ENCODE measurements around the gene IGFBP6.

The IGFBP6 gene, protein sequence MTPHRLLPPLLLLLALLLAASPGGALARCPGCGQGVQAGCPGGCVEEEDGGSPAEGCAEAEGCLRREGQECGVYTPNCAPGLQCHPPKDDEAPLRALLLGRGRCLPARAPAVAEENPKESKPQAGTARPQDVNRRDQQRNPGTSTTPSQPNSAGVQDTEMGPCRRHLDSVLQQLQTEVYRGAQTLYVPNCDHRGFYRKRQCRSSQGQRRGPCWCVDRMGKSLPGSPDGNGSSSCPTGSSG

GRCh38 chr12:53097564-53098353 lies at the start of gene IGFBP6:
IGFBP6 (plus strand) TSS chr12:53097667; CDS start chr12:53097718, 51 bp downstream.
- peak; percentile 69 for DNase-seq

- no peak for DNase-seq
Observed at GRCh38 chr12:53048033-53048779, 49.3 kb upstream of the IGFBP6 start.

GRCh38 chr12:53048780-53049401 lies 48.6 kb upstream of the IGFBP6 start:
- no peak for DNase-seq

DNA sequence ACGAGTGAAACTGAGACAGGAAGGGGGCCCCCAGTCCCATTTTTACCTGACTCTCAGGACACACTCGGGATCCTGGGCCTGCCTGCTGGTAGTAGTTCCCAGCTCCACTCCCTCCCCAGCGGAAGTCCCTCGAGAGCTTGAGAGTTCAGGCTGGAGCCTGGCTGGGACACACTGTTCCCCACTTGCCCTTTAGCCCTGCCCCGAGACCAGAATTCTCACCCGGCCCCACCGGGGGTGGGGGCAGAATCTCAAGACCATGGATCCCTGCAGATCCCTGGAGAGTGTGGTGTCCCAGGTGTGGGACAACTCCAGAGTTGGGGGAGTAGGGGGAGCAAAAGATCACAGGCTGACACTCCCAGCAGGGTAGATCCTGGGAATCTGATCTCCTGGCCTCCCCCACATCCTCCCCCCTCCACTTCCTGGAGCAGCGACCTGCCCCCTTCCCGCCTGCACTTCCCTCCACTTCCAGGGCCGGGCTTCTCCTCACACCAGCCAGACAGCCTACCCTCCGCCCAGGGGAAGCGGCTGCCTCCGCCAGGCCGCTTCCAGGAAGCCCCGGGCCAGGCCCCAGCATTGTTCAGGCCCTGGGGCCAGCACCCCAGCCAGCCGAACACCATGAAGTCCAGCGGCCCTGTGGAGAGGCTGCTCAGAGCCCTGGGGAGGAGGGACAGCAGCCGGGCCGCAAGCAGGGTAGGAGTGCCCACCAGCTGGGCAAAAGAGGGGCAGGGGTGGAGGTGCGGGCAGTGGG lies 47.7 kb upstream of the IGFBP6 start, which contains the start of gene TNS2:
Gene TNS2 (plus strand): TSS at position 495 of the 748 bp plus-strand sequence. CDS start 121 bp downstream, at position 616.
- DNase-seq: no peak

DNA sequence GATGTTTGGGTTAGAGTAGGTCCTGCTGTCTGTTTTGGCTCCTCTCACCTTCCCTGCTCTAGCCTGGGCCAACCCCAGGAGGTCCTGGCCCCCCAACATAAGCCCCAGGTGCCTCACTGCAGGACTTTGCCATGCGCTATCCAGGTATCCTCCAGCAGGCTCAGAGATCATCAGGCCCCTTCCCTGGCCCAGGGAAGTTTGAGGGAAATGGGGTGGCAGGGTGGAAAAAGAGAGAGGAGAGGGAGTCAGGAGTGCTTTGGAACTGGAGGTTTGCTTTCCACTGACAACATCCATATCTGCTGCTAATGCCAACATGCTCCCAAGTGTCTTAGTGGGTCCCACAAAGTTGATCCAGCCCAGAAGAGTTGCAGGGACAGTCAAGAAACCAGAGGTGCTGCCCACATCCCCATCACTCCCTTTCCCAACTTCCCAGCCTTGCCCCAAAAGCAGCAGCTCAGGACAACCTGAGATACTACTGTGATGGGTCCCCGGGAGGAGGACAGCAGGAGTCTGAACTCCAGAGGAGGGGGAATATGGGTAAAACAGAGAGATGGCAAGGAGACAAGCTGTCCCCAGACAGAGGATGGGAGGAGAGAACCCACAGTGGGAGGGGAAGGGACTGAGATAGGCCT lies 46.9 kb upstream of the IGFBP6 start:
- DNase-seq: no peak

GRCh38 chr12:53051058-53051880 lies 46.2 kb upstream of the IGFBP6 start:
- no peak for DNase-seq

DNA sequence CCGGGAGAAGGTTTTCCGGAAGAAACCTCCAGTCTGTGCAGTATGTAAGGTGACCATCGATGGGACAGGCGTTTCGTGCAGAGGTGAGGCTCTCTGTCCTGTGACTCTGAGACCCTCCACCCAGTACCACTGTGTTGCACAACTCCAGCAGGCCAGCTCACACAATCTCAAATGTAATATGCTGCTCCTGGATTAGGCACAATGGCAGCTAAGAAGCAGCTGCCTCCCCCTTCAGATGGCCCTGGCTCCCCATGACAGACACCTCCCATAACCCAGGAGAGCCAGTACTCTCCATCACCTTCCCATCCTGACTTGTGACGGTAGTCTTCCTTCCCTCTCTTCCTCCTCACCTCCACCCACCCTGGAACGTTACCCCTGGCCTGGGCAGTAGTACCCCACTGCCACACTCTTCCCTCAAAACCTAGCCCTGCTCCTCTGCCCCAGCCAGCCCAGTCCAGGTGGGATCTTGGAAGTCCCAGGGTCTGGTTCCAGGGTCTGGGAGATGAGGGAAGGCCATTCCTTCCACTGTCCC lies 45.5 kb upstream of the IGFBP6 start:
- no peak for DNase-seq

- peak; percentile 40 for DNase-seq
Observed at GRCh38 chr12:53052419-53053217, 44.8 kb upstream of the IGFBP6 start.

DNA sequence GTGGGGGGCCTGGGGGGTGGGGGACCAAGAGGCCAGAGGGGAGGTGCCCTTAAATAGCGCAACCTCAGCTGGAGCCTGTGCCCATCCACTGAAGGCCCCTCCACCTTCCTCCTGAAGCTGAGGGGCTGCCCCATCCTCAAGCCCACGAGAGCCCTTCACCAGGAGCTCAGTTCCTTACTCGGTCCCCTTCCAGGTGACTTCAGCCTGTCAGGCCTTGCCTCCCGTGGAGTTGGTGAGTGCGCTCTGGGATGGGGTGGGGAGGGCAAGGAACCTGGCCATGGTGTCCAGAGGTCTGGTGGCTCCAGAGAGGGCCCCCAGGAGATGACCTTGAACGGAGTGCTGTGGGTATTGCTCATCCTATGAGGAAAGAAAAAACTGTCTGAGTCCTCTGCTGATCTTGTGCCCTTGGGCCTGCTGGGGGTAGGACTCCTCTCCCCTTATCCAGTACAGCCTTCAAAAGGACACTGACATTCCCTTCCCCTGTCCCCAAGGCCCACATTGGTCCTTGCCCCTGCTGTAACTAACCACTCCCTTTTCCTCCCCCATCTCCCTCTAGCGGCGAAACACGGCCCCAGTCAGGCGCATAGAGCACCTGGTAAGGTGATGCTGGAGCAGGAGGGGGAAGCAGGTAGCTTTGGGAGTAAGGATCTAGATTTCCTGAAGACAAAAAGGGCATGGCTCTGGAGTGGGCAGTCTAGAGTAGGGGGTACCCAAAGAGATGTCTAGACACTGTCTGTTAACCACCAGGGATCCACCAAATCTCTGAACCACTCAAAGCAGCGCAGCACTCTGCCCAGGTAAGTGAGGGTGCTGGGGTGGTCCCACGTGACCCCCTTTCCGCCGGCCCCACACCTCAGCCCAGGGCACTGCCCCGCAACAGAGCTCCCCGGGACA lies 44.0 kb upstream of the IGFBP6 start:
- peak; percentile 68 for DNase-seq

- peak; percentile 98 for DNase-seq
Observed at GRCh38 chr12:53054112-53054878, 43.2 kb upstream of the IGFBP6 start.

GRCh38 chr12:53055471-53056266 lies 41.8 kb upstream of the IGFBP6 start:
- no peak for DNase-seq

DNA sequence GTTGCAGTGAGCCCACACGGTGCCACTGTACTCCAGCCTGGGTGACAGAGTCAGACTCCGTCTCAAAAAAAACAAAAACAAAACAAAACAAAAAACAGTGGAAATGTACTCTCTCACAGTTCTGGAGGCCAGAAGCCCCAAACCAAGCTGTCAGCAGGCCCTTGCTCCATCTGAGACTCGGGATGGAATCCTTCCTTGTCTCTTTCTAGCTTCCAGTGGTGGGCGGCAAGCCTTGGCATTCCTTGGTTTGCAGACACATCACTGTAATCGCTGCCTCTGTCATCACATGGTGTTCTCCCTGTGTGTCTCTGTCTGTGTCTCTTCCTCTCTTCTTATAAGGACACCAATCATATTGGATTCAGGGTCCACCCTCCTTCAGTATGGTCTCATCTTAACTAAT lies 41.2 kb upstream of the IGFBP6 start:
- no peak for DNase-seq

DNA sequence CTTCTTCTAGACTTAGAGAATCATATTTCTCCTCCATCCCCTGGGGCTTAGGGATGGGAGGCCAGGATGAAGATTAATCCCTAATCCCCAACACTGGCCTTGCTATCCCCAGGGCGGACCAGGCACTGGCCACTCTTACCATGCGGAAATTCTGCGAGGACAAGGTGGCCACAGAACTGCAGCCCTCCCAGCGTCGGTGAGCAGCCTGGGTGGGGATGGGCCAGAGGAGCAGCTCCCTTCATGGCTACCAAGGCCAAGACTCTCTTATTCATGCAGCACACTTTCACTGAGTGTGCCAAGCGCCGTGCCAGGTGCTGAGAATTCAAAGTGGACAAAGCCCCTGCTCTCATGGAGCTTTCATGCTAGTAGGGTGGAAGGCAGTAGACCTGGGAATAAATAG lies 40.6 kb upstream of the IGFBP6 start:
- no peak for DNase-seq

- no peak for DNase-seq
Observed at GRCh38 chr12:53057816-53058500, 39.5 kb upstream of the IGFBP6 start.

- no peak for DNase-seq
Observed at GRCh38 chr12:53058674-53059433, 38.6 kb upstream of the IGFBP6 start.
